Activated CD4-positive, CD25-positive, alpha-beta regulatory T cell treated with anti-CD3 and anti-CD28 coated beads, Interleukin-2, amount 50 U/mL, for 24 hours (primary cell): ENCODE results near the gene SPOP.

Experiments used
- ATAC-seq, 2 donors: fragments of 150-1000 bp; cut with Tn5 transposase; one replicate each; pipeline ENCODE4 v1.10.0; 2021; ENCODE audit warnings: mild to moderate bottlenecking in 1 of 2, moderate library complexity in 1 of 2

The SPOP gene

GRCh38 chr17:49549311-49549605 lies 128.6 kb downstream of the SPOP start:
- no peak for ATAC-seq
